ENCODE data around the gene SH3BP4. TPM values are rescaled to one million over a fixed set of nuclear protein-coding genes. Genes with fewer than 3 reads are reported as not detected.

The SH3BP4 gene
- total and polyA plus RNA-seq, 2 of the 8 experiments (the other 6 are each of a cell fraction or from before 2014, with no cell fraction given) = 28.3 to 35.4 TPM

DNA sequence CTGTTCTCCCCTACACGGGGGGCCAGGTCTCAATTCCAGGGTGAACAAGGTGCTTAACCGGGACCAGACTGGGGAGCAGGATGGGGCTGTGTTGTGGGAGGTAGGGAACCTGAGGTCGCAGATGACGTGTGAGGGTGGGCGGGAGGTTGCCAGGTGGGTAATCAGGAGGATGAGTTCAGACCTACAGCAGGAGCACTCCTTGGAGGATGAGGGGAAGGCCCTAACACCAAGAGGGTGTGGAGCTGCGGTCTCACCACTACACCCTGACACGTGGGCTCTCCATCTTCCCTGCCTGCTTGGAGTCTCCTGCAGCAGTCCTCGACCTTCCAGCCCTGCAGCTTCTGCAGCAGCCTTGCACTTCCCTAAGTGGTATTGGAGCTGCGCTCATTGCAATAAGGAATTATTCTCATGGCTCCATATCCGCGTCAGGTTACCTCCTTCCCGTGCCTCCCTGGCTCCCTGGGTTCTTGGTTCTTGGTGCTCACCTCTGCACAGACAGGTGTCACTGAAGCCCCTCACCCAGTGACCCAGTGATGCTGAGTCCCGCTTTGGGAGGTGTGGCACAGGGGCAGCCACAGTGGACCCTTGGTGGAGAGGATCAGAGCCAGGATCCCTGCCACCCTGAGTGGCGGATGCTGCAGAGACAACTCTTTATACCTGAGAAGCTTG is 15.5 kb downstream of the SH3BP4 start:
- Histone ChIP-seq H3K9me3 (ENCODE audit: insufficient read depth in 2 of 2, low read depth in 1 of 2, low read length in 1 of 2) (no peaks in the 10 kb centered on the region), H3K4me2 (ENCODE audit: insufficient read depth in 1 of 2, low read depth in 2 of 2, low read length in 2 of 2) (no peak overlapping the region), H3K23ac (ENCODE audit: insufficient read length) (no peak overlapping the region), H3K36me3 (ENCODE audit: control insufficient read depth in 2 of 4, insufficient read depth in 4 of 4, low read length in 3 of 4) (peaks cover 0 to 8% (median 0%) of the 10 kb centered on the region in 4 experiments; a peak in 2 of 8 replicates), H3K9ac (replicated peaks in 1 of 4; ENCODE audit: extremely low read depth in 1 of 4, low read depth in 3 of 4, low read length in 3 of 4) (no peak overlapping the region), H3K79me1 (ENCODE audit: low read depth, low read length) (peaks cover 28% of the 10 kb centered on the region), H3K27me3 (replicated peaks in 1 of 4; ENCODE audit: control insufficient read depth in 3 of 4, extremely low read depth in 1 of 4, insufficient read depth in 3 of 4, low read length in 3 of 4) (no peaks in the 10 kb centered on the region), H4K20me1 (replicated peaks in 1 of 2; ENCODE audit: control insufficient read depth in 1 of 2, insufficient read depth in 2 of 2, low read length in 2 of 2) (peaks cover 36 to 38% of the 10 kb centered on the region in 2 experiments), H2AK5ac (ENCODE audit: low read depth, low read length) (0 out of 2 replicates have a peak overlapping the region, but pooled peaks have one; percentile 1), H3K4me3 (ENCODE audit: extremely low read depth in 1 of 4, insufficient read depth in 2 of 4, low read depth in 3 of 4, low read length in 4 of 4) (no peak overlapping the region), H2BK120ac (replicated peaks; ENCODE audit: low read depth, low read length) (no peak overlapping the region), H3K4ac (replicated peaks; ENCODE audit: insufficient read length, low read depth, low read length) (no peak overlapping the region), H4K91ac (replicated peaks; ENCODE audit: insufficient read length, low read length) (no peak overlapping the region), H4K8ac (ENCODE audit: extremely low read depth, insufficient read depth, low read length) (no peak overlapping the region), H3K14ac (ENCODE audit: insufficient read length) (no peak overlapping the region), H2BK5ac (ENCODE audit: low read depth, low read length) (no peak overlapping the region), H3K4me1 (replicated peaks in 1 of 4; ENCODE audit: control insufficient read depth in 3 of 4, insufficient read depth in 4 of 4, low read length in 3 of 4) (peaks cover 5 to 23% (median 13%) of the 10 kb centered on the region in 4 experiments), H2BK15ac (ENCODE audit: low read length) (no peak overlapping the region), H3K23me2 (ENCODE audit: low read depth, low read length) (peaks cover 4% of the 10 kb centered on the region; the same call in 1 of the 2 replicates), H3K56ac (replicated peaks; ENCODE audit: insufficient read length, low read depth, low read length) (no peak overlapping the region), H3K27ac (ENCODE audit: low read depth, low read length) (no peak overlapping the region), H3K79me2 (ENCODE audit: control insufficient read depth in 1 of 2, insufficient read depth in 2 of 2, low read length in 2 of 2) (peaks cover 21 to 96% of the 10 kb centered on the region in 2 experiments), H2BK12ac (ENCODE audit: low read depth, low read length) (no peak overlapping the region), H4K5ac (ENCODE audit: insufficient read length, low read depth, low read length) (no peak overlapping the region), H3K18ac (ENCODE audit: extremely low read depth, low read length) (peak overlapping the region; percentile 24; the same call in 1 of the 2 replicates), H2BK20ac (ENCODE audit: low read length) (no peak overlapping the region), H2AFZ (ENCODE audit: low read length) (no peak overlapping the region)
- FAIRE-seq = no peak
- DNase-seq (ENCODE audit: low read depth in 1 of 2, low spot score in 2 of 2) = no peak
- WGBS, 2 experiments (ENCODE audit: extremely low coverage in 1 of 2, insufficient coverage in 1 of 2, insufficient read length in 1 of 2, insufficient replicate concordance in 2 of 2, low coverage in 1 of 2, low lambda C conversion rate in 2 of 2, missing lambda C conversion rate in 1 of 2) = 88% methylated on average over 14 of the region's 14 CpGs; no CpG with 5 or more reads in 1 of the 2 experiments
- POLR2A ChIA-PET (ENCODE audit: partially characterized antibody) = interaction anchor here (0.9 to 1.3 kb wide), 2 partner anchors 9 to 14 kb away, joined by 3 to 4 read pairs; no protein-coding TSS in a partner anchor
- CTCF ChIA-PET (ENCODE audit: partially characterized antibody) = interaction anchor here (0.6 kb wide), 1 partner anchor 278 kb away, joined by 4 read pairs; no protein-coding TSS in a partner anchor
- TF ChIP-seq RFX5 (IDR thresholded peaks at IDR 0.05; ENCODE audit: borderline replicate concordance, low read depth, low read length) (no peak), NRF1 (IDR thresholded peaks at IDR 0.05; ENCODE audit: low read depth, low read length) (no peak), MAFK (IDR thresholded peaks at IDR 0.05; ENCODE audit: low read depth, low read length) (no peak), TBP (IDR thresholded peaks at IDR 0.05; ENCODE audit: low read depth, low read length) (no peak), EZH2 (IDR thresholded peaks at IDR 0.05; ENCODE audit: low read depth, low read length, severe bottlenecking) (no peak), SP1 (IDR thresholded peaks at IDR 0.05; ENCODE audit: low read depth, low read length) (no peak), GTF2F1 (IDR thresholded peaks at IDR 0.05; ENCODE audit: borderline replicate concordance, low read depth, low read length) (no peak), SIX5 (IDR thresholded peaks at IDR 0.05; ENCODE audit: low read depth, low read length) (no peak), BACH1 (IDR thresholded peaks at IDR 0.05; ENCODE audit: low read length) (no peak), SAP30 (IDR thresholded peaks at IDR 0.05; ENCODE audit: insufficient read depth, insufficient replicate concordance, low read length) (no peak), CREB1 (IDR thresholded peaks at IDR 0.05) (no peak), KDM4A (IDR thresholded peaks at IDR 0.05; ENCODE audit: low read depth, low read length, severe bottlenecking) (no peak), CBX5 (IDR thresholded peaks at IDR 0.05; ENCODE audit: low read depth, low read length) (no peak)
